ENCODE data around the gene UBASH3B.

UBASH3B gene

GRCh38 chr11:122732342-122733315, 77.1 kb downstream of the UBASH3B start:
- DNase-seq (ENCODE audit: low read depth) = no peak

GRCh38 chr11:122733318-122733717, 77.8 kb downstream of the UBASH3B start:
- DNase-seq (ENCODE audit: low read depth) = no peak

- no peak for DNase-seq (ENCODE audit: low read depth)
Measured at GRCh38 chr11:122734848-122735496, 79.5 kb downstream of the UBASH3B start.

GRCh38 chr11:122737951-122738693, 82.6 kb downstream of the UBASH3B start:
- no peak for DNase-seq (ENCODE audit: low read depth)

- no peak for DNase-seq (ENCODE audit: low read depth)
Measured at GRCh38 chr11:122741613-122742300, 86.2 kb downstream of the UBASH3B start.

- no peak for DNase-seq (ENCODE audit: low read depth)
Measured at GRCh38 chr11:122742301-122743018, 86.9 kb downstream of the UBASH3B start.

- no peak for DNase-seq (ENCODE audit: low read depth)
Measured at GRCh38 chr11:122743097-122743741, 87.7 kb downstream of the UBASH3B start.

GRCh38 chr11:122743949-122744348, 88.4 kb downstream of the UBASH3B start:
- no peak for DNase-seq (ENCODE audit: low read depth)

GRCh38 chr11:122744357-122744756, 88.8 kb downstream of the UBASH3B start:
- no peak for DNase-seq (ENCODE audit: low read depth)

GRCh38 chr11:122745111-122745510, 89.6 kb downstream of the UBASH3B start:
- no peak for DNase-seq (ENCODE audit: low read depth)

GRCh38 chr11:122746050-122746478, 90.5 kb downstream of the UBASH3B start:
- no peak for DNase-seq (ENCODE audit: low read depth)

GRCh38 chr11:122746611-122747244, 91.2 kb downstream of the UBASH3B start:
- DNase-seq (ENCODE audit: low read depth) = no peak

- DNase-seq (ENCODE audit: low read depth) = no peak
Measured at GRCh38 chr11:122747351-122747781, 91.8 kb downstream of the UBASH3B start.

GRCh38 chr11:122749005-122749687, 93.6 kb downstream of the UBASH3B start:
- DNase-seq (ENCODE audit: low read depth) = no peak

GRCh38 chr11:122750049-122750448, 94.5 kb downstream of the UBASH3B start:
- DNase-seq (ENCODE audit: low read depth) = no peak

GRCh38 chr11:122751292-122752070, 96.0 kb downstream of the UBASH3B start:
- no peak for DNase-seq (ENCODE audit: low read depth)

- no peak for DNase-seq (ENCODE audit: low read depth)
Measured at GRCh38 chr11:122754028-122754427, 98.5 kb downstream of the UBASH3B start.

- no peak for DNase-seq (ENCODE audit: low read depth)
Measured at GRCh38 chr11:122754553-122755322, 99.2 kb downstream of the UBASH3B start.

All from HS-27A (cell line).